ENCODE measurements around the gene FXYD7.

Gene FXYD7

GRCh38 chr19:35122687-35123551 is 20.1 kb upstream of the FXYD7 start (continued):
- no peak for TF ChIP-seq ZBTB44 (tag by site-specific recombination; IDR thresholded peaks at IDR 0.05)
- TF ChIP-seq ZNF544 (tag by site-specific recombination; IDR thresholded peaks at IDR 0.05), result no peak
- TF ChIP-seq ZIC2 (tag by site-specific recombination; IDR thresholded peaks at IDR 0.05), result peak; percentile 97
- TF ChIP-seq ZNF366 (tag by site-specific recombination; conservative IDR thresholded peaks at IDR 0.05), result peak; percentile 64
- TF ChIP-seq CTCF (tag by site-specific recombination; IDR thresholded peaks at IDR 0.05), result no peak
- TF ChIP-seq SETDB1 (IDR thresholded peaks at IDR 0.05; ENCODE audit: insufficient read length, low read length), result no peak
- TF ChIP-seq ZNF214 (tag by site-specific recombination; IDR thresholded peaks at IDR 0.05; ENCODE audit: borderline replicate concordance), result no peak
- peak; percentile 85 for TF ChIP-seq ZBTB8A (tag by site-specific recombination; IDR thresholded peaks at IDR 0.05)
- TF ChIP-seq HOXC10 (CRISPR knock-in tag; IDR thresholded peaks at IDR 0.05), result no peak
- TF ChIP-seq ZNF704 (tag by site-specific recombination; IDR thresholded peaks at IDR 0.05), result no peak
- TF ChIP-seq ZNF292 (tag by site-specific recombination; IDR thresholded peaks at IDR 0.05; ENCODE audit: borderline replicate concordance, low read depth), result no peak
- 0 out of 2 replicates have a peak, but pooled peaks have one; percentile 41 for TF ChIP-seq SP7 (tag by site-specific recombination; IDR thresholded peaks at IDR 0.05)
- no peak for TF ChIP-seq ZBTB1 (tag by site-specific recombination; IDR thresholded peaks at IDR 0.05)
- no peak for TF ChIP-seq OVOL3 (tag by site-specific recombination; IDR thresholded peaks at IDR 0.05)
- no peak for TF ChIP-seq ZNF37A (tag by site-specific recombination; IDR thresholded peaks at IDR 0.05)
- no peak for TF ChIP-seq KLF9 (tag by site-specific recombination; IDR thresholded peaks at IDR 0.05; ENCODE audit: low read depth)
- peak; percentile 10; the same call in 1 of the 2 replicates for TF ChIP-seq YY1 (tag by site-specific recombination; IDR thresholded peaks at IDR 0.05)
- no peak for TF ChIP-seq ZSCAN23 (tag by site-specific recombination; IDR thresholded peaks at IDR 0.05)
- TF ChIP-seq ZNF518A (tag by site-specific recombination; conservative IDR thresholded peaks at IDR 0.05; ENCODE audit: low read depth), result no peak; the same call in 1 of the 2 replicates
- no peak for TF ChIP-seq ZNF138 (tag by site-specific recombination; IDR thresholded peaks at IDR 0.05; ENCODE audit: borderline replicate concordance)
- no peak for TF ChIP-seq ZNF221 (tag by site-specific recombination; IDR thresholded peaks at IDR 0.05; ENCODE audit: borderline replicate concordance)
- TF ChIP-seq ZNF610 (tag by site-specific recombination; IDR thresholded peaks at IDR 0.05; ENCODE audit: borderline replicate concordance), result no peak
- TF ChIP-seq PRDM1 (tag by site-specific recombination; IDR thresholded peaks at IDR 0.05), result peak; percentile 35; the same call in 1 of the 2 replicates
- TF ChIP-seq WT1 (tag by site-specific recombination; IDR thresholded peaks at IDR 0.05), result no peak
- no peak for TF ChIP-seq ZNF777 (tag by site-specific recombination; IDR thresholded peaks at IDR 0.05; ENCODE audit: borderline replicate concordance)
- TF ChIP-seq ZNF639 (tag by site-specific recombination; IDR thresholded peaks at IDR 0.05), result no peak
- TF ChIP-seq ZNF514 (tag by site-specific recombination; IDR thresholded peaks at IDR 0.05), result peak; percentile 15; the same call in 1 of the 2 replicates
- no peak for TF ChIP-seq ZNF580 (tag by site-specific recombination; IDR thresholded peaks at IDR 0.05)
- TF ChIP-seq KLF7 (tag by site-specific recombination; IDR thresholded peaks at IDR 0.05; ENCODE audit: borderline replicate concordance), result no peak
